GM21360 (cell line): ENCODE measurements around the gene TFEC.
"Not testable (repeated sequence)": the region's sequence is repeated elsewhere in the genome, so short reads cannot be mapped to it uniquely, and the experiment has no call there.

ENCODE experiments used
- ATAC-seq: cut with Tn5 transposase; IDR thresholded peaks from one replicate; pipeline ENCODE4 v1.9.1; 2021; ENCODE audit warnings: mild to moderate bottlenecking, moderate library complexity; ENCODE audit not compliant: unreplicated experiment

The TFEC gene

GRCh38 chr7:116030651-116031276 lies at the start of gene TFEC:
TFEC (minus strand) TSS chr7:116030763; CDS start chr7:115984441, 46,322 bp downstream.
- no peak for ATAC-seq

- no peak for ATAC-seq
These were observed 45.0 kb upstream of the TFEC start for GRCh38 chr7:116075351-116076145.

- peak; percentile 62 for ATAC-seq
These were observed 41.1 kb upstream of the TFEC start for GRCh38 chr7:116071629-116072028.

- no peak for ATAC-seq
These were observed 33.6 kb upstream of the TFEC start for GRCh38 chr7:116064179-116064578.

GRCh38 chr7:116062666-116063065 lies 32.1 kb upstream of the TFEC start:
- no peak for ATAC-seq

- no peak for ATAC-seq
These were observed 21.4 kb upstream of the TFEC start for GRCh38 chr7:116052006-116052405.

- ATAC-seq, result not testable (repeated sequence)
These were observed 16.7 kb upstream of the TFEC start for GRCh38 chr7:116047261-116047660.

GRCh38 chr7:116045532-116045931 lies 15.0 kb upstream of the TFEC start:
- no peak for ATAC-seq

- ATAC-seq, result peak; percentile 99
These were observed 11.1 kb upstream of the TFEC start for GRCh38 chr7:116041615-116042014.

- no peak for ATAC-seq
These were observed 6.8 kb upstream of the TFEC start for GRCh38 chr7:116037401-116037800.

- ATAC-seq, result no peak
These were observed 3.8 kb upstream of the TFEC start for GRCh38 chr7:116034411-116034810.

- ATAC-seq, result no peak
These were observed 2.3 kb upstream of the TFEC start for GRCh38 chr7:116032886-116033285.

- ATAC-seq, result peak; percentile 68
These were observed 1.8 kb downstream of the TFEC start for GRCh38 chr7:116028787-116029186.

GRCh38 chr7:116027786-116028185 lies 2.8 kb downstream of the TFEC start:
- ATAC-seq, result no peak

GRCh38 chr7:116024826-116025809 lies 5.4 kb downstream of the TFEC start:
- ATAC-seq, result no peak

- peak; percentile 77 for ATAC-seq
These were observed 9.3 kb downstream of the TFEC start for GRCh38 chr7:116021237-116021636.

GRCh38 chr7:116018731-116019130 lies 11.8 kb downstream of the TFEC start:
- ATAC-seq, result no peak

- ATAC-seq, result no peak
These were observed 16.9 kb downstream of the TFEC start for GRCh38 chr7:116013675-116014074.

- no peak for ATAC-seq
These were observed 19.0 kb downstream of the TFEC start for GRCh38 chr7:116011584-116011983.

- ATAC-seq, result not testable (repeated sequence)
These were observed 25.8 kb downstream of the TFEC start for GRCh38 chr7:116004762-116005161.

GRCh38 chr7:115997221-115997620 lies 33.3 kb downstream of the TFEC start:
- no peak for ATAC-seq
